Coronary artery (tissue), 2 donors: ENCODE results near the gene PLXNA3.

Experiments used
- DNase-seq: peaks from one replicate; pipeline ENCODE4 v3.0.0-alpha.2; 2017; ENCODE audit warnings: low spot score
- H3K27ac ChIP-seq, 2 donors: fragments of 200-600 bp; sonication (generic); one replicate each; pipeline ENCODE4 v1.5.1; 2016 to 2019
- H3K4me3 ChIP-seq: fragments of 200-600 bp; sonication (generic); 2 replicates; pipeline ENCODE4 v1.5.1; 2016; ENCODE audit warnings: mild to moderate bottlenecking, moderate library complexity
- TF ChIP-seq, protein P1 (sequence below): fragments of 200-600 bp; sonication (generic); IDR thresholded peaks from one replicate; pipeline ENCODE4 v1.5.1; 2019; ENCODE audit warnings: antibody characterized with exemption

The PLXNA3 gene

DNA sequence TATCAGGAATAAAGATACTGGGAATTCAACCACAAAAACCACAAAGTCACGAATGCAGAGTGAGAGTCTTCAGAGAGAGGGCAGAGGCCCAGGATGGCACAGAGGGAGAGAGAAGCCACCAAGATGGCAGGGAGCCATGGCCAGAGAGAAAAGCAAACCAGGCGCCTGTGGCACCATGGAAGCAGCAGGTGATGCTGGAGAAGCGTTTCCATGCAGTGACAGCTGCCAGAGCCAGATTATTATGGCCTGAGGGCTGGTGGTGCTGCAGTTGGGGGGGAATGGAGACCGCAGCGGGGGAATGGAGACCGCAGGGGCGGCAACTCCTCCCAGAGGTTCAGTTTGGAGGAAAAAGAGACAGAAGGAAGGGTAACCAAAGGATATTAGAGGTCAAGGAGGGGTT is 40.9 kb upstream of the PLXNA3 start:
- TF ChIP-seq, protein P1, sequence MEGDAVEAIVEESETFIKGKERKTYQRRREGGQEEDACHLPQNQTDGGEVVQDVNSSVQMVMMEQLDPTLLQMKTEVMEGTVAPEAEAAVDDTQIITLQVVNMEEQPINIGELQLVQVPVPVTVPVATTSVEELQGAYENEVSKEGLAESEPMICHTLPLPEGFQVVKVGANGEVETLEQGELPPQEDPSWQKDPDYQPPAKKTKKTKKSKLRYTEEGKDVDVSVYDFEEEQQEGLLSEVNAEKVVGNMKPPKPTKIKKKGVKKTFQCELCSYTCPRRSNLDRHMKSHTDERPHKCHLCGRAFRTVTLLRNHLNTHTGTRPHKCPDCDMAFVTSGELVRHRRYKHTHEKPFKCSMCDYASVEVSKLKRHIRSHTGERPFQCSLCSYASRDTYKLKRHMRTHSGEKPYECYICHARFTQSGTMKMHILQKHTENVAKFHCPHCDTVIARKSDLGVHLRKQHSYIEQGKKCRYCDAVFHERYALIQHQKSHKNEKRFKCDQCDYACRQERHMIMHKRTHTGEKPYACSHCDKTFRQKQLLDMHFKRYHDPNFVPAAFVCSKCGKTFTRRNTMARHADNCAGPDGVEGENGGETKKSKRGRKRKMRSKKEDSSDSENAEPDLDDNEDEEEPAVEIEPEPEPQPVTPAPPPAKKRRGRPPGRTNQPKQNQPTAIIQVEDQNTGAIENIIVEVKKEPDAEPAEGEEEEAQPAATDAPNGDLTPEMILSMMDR: no peak
- no peak overlapping the region for H3K4me3 ChIP-seq
- DNase-seq: no peak
- H3K27ac ChIP-seq: no peak overlapping the region

DNA sequence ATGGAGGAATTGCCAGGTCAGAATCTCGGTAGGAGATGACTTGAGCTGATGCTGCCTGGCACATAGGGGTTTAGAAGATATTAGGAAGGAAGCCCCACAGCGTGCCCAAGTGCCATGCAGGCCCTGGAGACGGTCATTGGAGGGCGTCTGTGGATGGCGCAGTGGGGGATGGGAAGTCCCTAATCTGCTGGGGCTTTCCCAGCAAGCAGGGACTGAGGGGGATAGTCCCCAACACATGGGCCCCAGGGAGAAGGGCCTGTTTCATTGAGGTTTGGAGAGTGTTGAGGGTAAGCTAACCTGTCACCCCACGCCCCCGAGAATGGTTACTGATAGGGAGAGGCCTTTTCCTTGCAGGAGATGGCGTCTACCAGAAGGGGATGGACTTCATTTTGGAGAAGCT is 38.9 kb upstream of the PLXNA3 start:
- H3K4me3 ChIP-seq: no peak overlapping the region
- no peak for DNase-seq
- TF ChIP-seq, protein P1: no peak
- no peak overlapping the region for H3K27ac ChIP-seq

DNA sequence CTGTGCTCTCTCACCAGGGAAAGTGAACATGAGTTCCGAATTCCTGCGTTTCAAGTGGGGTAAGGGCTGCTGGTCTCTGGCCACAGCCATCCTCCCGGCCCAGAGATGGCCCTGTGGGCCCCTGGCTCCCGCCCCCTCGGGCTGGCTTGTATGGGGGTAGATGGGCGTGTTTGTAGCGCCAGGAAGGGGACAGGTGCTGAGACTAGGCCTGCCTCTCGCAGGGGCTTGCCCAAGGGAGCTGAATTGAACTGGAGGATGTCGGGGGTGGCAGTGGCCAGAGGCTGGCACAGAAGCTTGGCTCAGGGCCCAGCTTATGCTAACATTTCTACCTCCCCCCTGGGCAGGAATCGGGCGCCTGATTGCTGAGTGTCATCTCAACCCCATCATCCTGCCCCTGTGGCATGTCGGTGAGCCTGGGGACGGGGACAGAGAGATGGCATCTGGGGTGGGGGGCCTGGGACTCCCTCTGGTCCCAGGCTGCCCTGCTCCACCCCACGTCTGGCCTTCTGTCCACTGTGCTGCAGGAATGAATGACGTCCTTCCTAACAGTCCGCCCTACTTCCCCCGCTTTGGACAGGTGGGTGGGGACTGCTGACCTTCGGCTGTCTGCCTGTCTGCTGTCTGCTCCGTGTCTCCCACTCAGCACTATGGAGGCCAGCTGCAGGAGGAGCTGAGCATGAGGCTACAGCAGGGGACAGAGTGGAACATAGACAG is 38.2 kb upstream of the PLXNA3 start:
- DNase-seq: no peak
- H3K27ac ChIP-seq: peak overlapping the region in 1 of 2 donors; percentile 48
- TF ChIP-seq, protein P1: no peak
- H3K4me3 ChIP-seq: no peak overlapping the region

DNA sequence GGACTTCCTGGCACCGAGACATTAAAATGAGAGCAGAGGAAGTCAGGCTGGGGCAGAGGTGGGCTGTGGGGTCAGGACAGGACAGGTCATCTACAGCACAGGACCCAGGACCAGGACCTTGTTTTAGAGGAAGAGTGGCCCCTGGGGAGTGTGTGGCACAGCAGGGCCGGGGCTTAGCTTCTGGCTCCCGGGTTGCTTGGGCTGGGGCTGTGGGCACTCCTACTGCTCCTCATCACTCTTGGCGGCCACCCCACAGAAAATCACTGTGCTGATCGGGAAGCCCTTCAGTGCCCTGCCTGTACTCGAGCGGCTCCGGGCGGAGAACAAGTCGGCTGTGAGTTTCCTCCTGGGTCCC is 37.7 kb upstream of the PLXNA3 start:
- H3K27ac ChIP-seq: no peak overlapping the region
- H3K4me3 ChIP-seq: no peak overlapping the region

DNA sequence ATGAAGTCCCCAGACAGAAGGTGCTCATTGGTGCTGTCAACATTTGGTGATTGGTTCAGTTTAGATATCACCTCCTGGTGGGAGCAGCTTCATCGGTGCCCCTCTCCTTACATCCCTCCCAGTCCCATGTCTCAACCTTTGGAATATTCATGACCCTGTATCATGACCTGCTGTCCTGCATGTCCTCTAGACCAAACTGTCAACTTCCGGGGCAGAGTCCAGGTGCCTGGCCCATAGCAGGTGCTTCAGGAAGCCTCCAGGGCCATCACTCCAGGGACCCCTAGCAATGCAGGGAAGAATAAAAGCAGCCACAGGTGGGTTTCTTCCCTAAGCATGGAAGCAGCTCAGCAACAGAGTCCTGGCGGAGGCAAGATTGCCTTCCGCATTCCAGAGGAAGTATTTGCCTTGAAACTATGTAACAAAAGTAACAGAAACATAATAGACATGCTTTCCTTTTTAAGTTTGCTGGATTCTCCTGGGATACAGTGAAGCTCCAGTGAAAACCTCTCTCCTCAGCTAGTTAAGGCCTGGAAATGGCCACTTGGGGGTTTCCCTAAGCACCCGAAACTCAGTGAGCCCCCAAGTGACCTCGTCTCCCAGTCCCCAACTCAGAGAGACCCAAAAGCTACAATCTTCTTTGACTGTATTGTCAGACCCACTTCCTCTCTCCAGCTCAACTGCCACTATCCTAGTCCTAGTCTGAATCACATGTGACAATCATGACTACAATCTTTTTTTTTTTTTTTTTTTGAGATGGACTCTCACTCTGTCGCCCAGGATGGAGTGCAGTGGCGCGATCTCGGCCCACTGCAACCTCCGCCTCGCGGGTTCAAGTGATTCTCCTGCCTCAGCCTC is 30.9 kb upstream of the PLXNA3 start:
- no peak for DNase-seq
- Histone ChIP-seq H3K27ac (peak overlapping the region in 1 of 2 donors; percentile 15), H3K4me3 (no peak overlapping the region)
- TF ChIP-seq, protein P1: no peak

More for the DNA sequence above, 37.7 kb upstream of the PLXNA3 start:
- DNase-seq: no peak
- TF ChIP-seq, protein P1: no peak

DNA sequence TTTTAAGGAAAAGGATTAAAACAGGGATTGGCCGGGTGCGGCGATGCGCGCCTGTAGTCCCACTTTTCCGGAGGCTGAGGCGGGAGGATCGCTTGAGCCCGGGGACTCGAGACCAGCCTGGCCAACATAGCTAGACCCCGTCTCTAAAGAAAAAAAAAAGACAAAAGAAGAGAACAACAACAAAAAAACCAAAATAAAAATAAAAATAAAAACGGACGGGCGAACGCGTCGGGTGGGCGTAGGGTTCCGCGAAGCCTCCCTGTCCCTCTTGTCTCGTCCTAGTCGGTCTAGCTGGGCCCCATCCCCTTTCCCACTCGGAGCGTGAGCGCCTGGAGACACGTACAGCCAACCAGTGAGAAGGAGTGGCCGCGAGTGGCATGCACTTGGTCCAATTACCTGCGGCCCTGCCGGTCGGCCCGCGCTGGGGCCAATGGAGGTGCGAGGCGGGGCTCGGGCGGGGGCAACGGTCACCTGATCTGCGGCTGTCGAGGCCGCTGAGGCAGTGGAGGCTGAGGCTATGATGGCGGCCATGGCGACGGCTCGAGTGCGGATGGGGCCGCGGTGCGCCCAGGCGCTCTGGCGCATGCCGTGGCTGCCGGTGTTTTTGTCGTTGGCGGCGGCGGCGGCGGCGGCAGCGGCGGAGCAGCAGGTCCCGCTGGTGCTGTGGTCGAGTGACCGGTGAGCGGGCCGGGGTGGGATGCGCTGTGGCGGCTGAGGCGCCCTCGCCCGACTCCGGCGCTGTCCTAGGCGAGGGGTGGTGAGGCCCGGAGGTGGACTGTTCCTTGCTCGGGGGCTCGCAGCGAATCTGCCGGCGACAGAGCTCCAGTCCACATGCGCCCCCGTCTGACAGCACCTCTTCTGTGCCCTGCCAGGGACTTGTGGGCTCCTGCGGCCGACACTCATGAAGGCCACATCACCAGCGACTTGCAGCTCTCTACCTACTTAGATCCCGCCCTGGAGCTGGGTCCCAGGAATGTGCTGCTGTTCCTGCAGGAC is 29.6 kb upstream of the PLXNA3 start, which contains the start of gene ATP6AP1:
Gene ATP6AP1, plus strand, starts transcription at position 502 of the 996 bp plus-strand sequence. Its CDS starts 16 bp downstream, at position 518.
- DNase-seq: peak; percentile 93
- TF ChIP-seq, protein P1: no peak
- Histone ChIP-seq H3K27ac (peak within 1 kb of the TSS; percentile 43 to 94), H3K4me3 (peak within 1 kb of the TSS; percentile 91)
